GM08714 (cell line): ENCODE results near the gene MINDY4.

Experiments used
- H3K4me3 ChIP-seq: fragments of 200-500 bp; sonication (Bioruptor generic); 2 replicates; pipeline ENCODE4 v1.5.1; 2014; ENCODE audit warnings: mild to moderate bottlenecking, low read length, inconsistent platforms
- ZNF274 ChIP-seq: IDR thresholded peaks from 2 replicates; pipeline ENCODE4 v1.6.1; 2012; ENCODE audit warnings: mild to moderate bottlenecking, low read depth, low read length

The MINDY4 gene

GRCh38 chr7:30734497-30734896, 36.7 kb upstream of the MINDY4 start:
- no peak for TF ChIP-seq ZNF274
- H3K4me3 ChIP-seq: no peak overlapping the region

GRCh38 chr7:30735631-30736030, 35.6 kb upstream of the MINDY4 start:
- no peak for TF ChIP-seq ZNF274
- H3K4me3 ChIP-seq: no peak overlapping the region

GRCh38 chr7:30736291-30736690, 34.9 kb upstream of the MINDY4 start:
- no peak overlapping the region for H3K4me3 ChIP-seq
- no peak for TF ChIP-seq ZNF274

- no peak for TF ChIP-seq ZNF274
- H3K4me3 ChIP-seq: no peak overlapping the region
Observed at GRCh38 chr7:30738026-30738915, 32.9 kb upstream of the MINDY4 start.

GRCh38 chr7:30739691-30740090, 31.5 kb upstream of the MINDY4 start:
- H3K4me3 ChIP-seq: no peak overlapping the region
- no peak for TF ChIP-seq ZNF274

GRCh38 chr7:30740417-30741181, 30.6 kb upstream of the MINDY4 start:
- no peak for TF ChIP-seq ZNF274
- H3K4me3 ChIP-seq: no peak overlapping the region

GRCh38 chr7:30741289-30741688, 29.9 kb upstream of the MINDY4 start:
- TF ChIP-seq ZNF274: no peak
- H3K4me3 ChIP-seq: no peak overlapping the region

- H3K4me3 ChIP-seq: no peak overlapping the region
- TF ChIP-seq ZNF274: no peak
Observed at GRCh38 chr7:30743371-30744074, 27.7 kb upstream of the MINDY4 start.

GRCh38 chr7:30744075-30744417, 27.2 kb upstream of the MINDY4 start:
- no peak overlapping the region for H3K4me3 ChIP-seq
- TF ChIP-seq ZNF274: no peak

GRCh38 chr7:30745261-30745941, 25.8 kb upstream of the MINDY4 start:
- H3K4me3 ChIP-seq: no peak overlapping the region
- TF ChIP-seq ZNF274: no peak

- no peak for TF ChIP-seq ZNF274
- H3K4me3 ChIP-seq: no peak overlapping the region
Observed at GRCh38 chr7:30750010-30750409, 21.2 kb upstream of the MINDY4 start.

GRCh38 chr7:30750683-30751650, 20.2 kb upstream of the MINDY4 start:
- no peak overlapping the region for H3K4me3 ChIP-seq
- no peak for TF ChIP-seq ZNF274

GRCh38 chr7:30751696-30752273, 19.4 kb upstream of the MINDY4 start, which contains the start of gene INMT:
INMT (plus strand) TSS chr7:30752135; CDS start chr7:30752151, 16 bp downstream.
- H3K4me3 ChIP-seq: no peak within 1 kb of the TSS
- TF ChIP-seq ZNF274: no peak
